HPDE6-E6E7 (cell line): ENCODE measurements around the gene ANKRD33B.
"Not testable (repeated sequence)": the region's sequence is repeated elsewhere in the genome, so short reads cannot be mapped to it uniquely, and the experiment has no call there.

Experiments used
- DNase-seq: peaks from one replicate; pipeline ENCODE4 v3.0.0; 2011; ENCODE audit warnings: missing footprints; ENCODE audit errors: extremely low spot score

Gene ANKRD33B

GRCh38 chr5:10563945-10564837, at the start of gene ANKRD33B:
Gene ANKRD33B (plus strand): TSS chr5:10564070. CDS start chr5:10564468, 398 bp downstream.
- peak; percentile 32 for DNase-seq

GRCh38 chr5:10514572-10514971, 49.3 kb upstream of the ANKRD33B start:
- not testable (repeated sequence) for DNase-seq

DNA sequence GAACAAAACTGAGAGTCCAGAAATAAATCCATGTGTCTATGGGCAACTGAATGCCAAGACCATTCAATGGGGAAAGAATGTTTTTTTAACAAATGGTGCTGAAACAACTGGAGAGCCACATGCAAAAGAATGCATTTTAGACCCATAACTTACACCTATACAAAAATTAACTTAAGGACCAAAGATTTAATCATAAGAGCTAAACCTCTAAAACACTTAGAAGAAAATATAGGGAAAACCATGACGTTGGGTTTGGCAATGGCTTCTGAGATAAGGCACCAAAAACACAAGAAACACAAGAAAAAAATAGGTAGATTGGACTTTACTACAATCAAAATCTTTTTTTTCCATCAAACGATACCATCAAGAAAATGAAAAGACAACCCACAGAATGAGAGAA, 48.4 kb upstream of the ANKRD33B start:
- DNase-seq = no peak

- no peak for DNase-seq
Measured at GRCh38 chr5:10518347-10518746, 45.5 kb upstream of the ANKRD33B start.

DNA sequence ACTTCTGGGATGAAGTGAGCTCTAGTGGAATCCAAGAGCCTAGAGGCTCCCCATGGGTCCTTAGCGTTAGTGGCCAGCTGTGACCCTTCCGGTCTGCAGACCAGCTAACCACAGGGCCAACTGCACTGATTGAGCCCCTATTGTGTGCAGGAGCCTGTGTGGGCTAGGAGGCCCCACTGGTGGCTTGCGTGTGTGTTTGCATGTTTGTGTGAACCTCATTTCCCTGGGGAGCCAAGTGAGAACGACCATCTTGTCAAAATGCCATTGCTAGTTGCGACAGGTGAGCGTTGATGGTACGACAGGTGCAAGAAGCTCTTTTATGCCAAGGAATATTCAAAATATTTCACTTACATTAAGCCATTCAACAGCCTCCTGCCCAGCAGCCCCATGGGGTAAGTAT, 44.1 kb upstream of the ANKRD33B start:
- DNase-seq = no peak

- DNase-seq = no peak
Measured at GRCh38 chr5:10520706-10521105, 43.2 kb upstream of the ANKRD33B start.

DNA sequence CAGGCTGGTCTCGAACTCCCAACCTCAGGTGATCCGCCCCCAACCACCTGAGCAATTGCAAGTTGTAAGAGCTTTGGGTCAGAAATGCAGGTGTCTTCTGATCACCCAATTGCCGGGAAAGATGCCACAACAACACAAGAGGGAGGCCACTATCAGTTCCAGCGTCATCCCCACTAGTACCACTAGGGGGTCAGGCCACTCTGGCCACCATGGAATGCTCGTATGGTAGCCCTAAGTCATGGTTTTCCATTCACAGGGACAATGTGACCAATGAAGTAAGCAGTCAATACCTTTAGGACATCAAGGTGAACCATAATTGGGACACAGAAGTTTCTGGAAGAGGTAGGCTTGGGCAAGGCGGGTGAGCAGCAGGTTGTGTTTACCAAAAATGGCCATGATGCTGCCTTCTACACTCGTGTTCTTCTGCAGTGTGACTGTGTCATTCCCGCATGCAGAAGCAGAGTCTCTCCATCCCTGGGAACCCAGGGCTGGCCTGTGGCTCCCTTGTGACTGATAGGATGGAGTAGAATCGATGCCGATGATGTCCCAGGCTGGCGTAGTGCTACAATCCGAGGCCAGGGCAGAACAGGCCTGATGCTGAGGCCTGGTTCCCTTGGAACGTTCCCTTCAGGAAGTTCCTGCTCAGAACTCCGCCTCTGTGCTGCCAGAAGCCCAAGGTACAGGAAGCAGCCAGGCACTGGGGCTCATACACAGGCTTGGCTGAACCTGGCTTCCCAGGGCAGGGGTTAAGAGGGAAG, 42.2 kb upstream of the ANKRD33B start:
- no peak for DNase-seq

- no peak for DNase-seq
Measured at GRCh38 chr5:10522224-10522611, 41.7 kb upstream of the ANKRD33B start.

DNA sequence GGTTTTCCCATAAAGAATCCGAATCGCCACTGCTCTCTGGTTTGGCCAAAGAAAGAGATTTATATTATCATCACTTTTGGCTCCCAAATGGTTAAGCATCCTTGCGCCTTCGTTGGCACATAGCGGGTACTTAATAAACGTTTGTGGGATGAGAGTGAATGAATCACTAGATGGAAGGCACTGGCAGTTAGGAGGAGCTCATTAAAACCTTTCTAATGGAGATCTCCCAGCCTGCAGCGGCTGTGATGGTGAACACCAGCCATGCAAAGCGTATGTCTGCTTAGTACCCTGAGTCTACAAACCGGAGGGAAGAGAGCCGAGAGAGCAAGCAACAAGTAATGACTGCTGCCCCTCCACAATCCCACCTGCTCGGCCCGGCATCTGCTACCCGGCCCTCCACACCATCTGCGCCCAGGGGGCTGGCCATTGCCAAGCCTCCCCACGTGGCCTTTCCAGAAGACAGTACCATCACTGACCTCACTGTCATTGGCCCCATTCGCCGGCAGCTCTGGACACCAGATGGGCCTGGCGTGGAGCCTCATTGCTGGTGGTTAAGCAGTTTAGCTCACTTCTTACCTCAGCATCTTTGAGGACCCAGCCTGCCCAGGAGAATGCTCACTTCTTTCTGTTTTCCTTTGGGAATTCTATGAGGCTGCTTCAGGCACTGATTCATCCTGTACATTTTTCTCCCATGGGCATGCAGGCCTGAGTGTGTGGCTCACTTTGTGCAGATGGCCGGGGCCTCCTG, 39.3 kb upstream of the ANKRD33B start:
- no peak for DNase-seq

- DNase-seq = no peak
Measured at GRCh38 chr5:10525124-10525495, 38.8 kb upstream of the ANKRD33B start.

DNA sequence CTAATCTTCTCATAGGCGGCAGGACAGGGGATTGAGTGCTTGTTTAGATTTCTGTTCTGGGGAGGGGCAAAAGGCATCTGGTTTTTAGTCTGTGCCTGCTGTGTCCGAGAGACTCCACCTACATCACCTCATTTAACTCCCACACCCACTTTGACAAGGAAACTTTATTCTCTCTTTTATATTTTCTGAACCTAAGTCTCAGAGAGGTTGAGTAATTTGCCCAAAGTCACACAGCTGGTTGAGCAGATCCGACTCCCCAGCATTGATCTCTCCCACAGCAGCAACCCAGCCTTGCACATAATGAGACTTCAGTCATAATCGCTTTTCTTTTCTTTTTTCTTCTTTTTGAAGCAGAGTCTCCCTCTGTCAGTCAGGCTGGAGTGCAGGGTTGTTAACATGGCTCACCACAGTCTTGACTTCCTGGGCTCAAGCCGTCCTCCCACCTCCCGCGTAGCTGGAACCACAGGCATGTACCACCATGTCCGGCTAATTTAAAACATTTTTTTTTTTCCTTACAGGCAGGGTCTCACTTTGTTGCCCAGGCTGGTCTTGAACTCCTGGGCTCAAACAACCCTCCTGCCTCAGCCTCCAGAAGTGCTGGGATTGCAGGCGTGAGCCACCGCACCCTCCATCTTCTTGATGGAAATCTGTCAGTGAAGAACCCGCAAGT, 36.5 kb upstream of the ANKRD33B start:
- DNase-seq = no peak

DNA sequence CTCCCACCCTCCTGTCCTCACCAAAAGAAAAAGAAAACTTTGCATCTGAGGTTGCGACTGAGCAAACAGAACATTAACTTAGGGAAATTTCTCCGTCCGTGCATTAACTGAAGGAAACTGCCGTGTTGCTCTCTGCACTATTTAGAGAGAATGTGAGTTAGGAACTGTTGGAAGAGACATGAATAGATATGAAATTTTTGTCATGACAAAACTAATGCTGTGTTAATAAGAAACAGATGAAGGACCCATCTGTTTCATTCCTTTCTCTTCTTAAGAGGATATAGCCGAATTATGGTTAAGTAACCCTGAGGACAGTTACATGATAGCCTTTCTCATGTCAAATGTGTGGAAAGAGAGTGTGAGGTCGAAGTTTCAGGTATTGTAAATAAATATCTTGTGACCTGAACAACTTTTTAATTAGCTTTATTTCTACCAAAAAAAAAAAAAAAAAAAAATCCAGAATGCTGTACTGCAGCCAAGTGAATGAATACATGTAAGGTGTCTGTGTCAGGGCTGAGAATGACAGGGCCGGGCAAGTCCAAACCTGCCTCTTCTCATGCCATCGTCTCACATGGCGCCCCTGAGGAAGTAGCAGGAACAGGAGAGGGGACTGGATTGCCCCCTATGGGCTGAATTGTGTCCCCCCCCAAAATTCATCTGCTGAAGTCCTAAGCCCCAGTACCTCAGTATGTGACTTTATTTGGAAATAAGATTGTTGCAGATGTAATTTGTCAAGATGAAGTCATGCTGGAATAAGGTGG, 35.6 kb upstream of the ANKRD33B start:
- peak; percentile 90 for DNase-seq

- DNase-seq = no peak
Measured at GRCh38 chr5:10528827-10529226, 35.0 kb upstream of the ANKRD33B start.

DNA sequence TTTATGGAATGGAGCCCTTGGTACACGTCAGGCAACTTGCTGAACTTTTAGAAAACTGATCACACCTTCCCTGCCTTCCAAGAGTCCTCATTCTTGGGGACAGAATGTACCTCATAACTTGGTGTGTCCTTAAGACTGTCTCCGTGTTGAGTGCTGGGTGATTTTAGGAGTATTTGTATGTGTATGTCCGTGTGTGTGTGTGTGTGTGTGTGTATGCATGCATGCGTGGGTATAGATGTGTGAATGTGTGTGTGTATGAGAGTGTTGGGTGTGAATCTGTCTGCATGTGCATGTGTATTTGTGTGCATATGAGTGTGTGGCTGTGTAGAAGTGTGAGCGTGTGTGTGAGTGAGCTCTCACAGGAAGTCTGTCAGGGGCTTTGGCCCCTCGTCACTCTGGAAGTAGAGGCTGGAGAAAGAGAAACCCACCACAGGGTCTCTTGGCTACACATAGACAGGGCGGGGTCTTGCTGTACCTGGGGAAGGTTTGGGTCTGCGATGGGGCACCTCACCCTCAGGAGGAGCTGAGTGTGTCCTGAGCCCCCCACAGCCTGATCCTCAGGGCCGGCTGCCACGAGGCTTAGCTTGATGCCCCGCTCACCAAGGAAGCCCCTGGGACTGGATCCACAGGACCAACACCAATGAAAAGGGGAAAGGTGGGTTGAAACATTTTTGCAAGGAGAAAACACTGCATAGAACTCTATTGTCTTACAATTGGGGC, 33.1 kb upstream of the ANKRD33B start:
- no peak for DNase-seq

DNA sequence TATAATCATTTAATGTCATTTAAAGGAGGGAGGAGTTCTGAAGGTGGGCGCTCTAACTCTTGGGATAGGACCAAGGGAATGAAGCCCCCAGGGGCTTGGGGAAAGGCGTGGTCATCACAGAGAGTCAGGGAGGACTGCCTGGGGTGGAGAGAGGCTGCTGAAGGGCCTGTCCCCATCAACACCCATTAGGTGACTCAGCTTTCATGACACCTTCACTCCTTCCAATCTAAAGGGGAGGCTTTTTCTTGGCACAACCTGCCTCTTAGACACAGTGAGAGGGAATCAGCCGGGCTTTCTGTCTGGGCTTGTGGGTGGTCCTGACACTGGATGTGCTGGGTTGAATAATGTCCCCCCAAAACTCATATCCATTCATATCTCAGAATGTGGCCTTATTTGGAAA, 31.4 kb upstream of the ANKRD33B start:
- no peak for DNase-seq

GRCh38 chr5:10533226-10533625, 30.6 kb upstream of the ANKRD33B start:
- DNase-seq = no peak

DNA sequence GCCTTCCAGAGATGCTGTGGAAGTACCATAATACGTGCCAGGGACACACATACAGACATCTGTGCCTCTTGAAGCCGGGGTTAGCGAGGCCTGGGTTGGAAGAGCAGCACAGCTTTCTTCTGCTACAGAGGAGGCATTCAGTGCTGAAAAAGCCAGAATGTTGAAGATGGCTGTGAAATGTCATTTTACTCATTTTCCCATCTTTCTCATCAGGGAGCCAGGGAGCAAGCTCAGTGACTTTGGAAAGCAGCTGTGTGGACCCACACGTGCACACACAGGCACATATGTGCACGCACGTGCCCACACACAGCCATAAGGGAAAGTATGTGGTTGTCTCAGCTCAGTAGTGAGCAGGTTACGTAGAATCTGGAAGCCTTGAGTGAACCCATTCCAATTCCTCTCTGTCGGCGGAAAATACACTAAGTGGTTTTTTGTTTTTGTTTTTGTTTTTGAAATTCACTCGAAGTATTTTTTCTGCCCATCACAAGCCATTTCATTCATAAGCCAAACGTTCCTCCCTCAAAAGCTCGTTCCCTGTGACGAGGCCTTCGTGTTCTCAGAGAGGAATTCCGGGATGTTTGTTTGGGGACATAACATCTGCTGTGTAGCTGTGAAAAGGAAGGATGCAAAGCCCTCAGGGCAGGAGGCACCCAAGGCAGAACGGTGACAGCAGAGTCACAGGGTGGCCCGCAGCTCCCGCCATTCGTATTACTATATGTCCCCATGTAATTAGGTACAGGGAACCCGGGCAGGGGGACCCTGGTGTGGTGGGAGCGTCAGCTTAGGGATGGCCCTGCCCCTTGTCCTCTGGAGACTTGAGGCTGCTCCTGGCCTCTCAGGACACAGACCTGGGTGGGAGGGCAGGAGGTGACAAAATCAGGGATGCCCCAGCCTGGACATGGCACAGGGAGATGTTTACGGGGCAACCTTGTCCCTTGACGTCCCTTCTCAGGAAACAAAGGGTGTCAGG, 29.0 kb upstream of the ANKRD33B start:
- DNase-seq = no peak

DNA sequence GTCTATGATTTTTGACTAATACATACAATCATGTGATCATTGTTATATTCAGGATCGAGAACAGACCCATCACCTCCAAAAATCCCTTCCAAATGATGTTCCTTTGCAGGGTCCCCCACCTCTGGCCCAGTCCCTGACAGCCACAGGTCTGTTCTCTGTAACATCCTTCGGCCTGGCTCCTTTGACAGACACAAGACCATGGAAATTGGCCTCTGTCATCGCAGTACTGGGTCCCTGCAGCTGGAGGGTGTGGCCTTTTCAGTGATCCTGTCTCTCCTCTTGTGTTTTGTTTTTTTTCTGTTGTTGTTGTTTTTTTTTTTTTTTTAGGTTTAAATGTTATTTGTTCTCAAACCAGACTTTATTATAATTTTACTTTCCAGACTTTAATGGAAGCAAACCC, 27.4 kb upstream of the ANKRD33B start:
- DNase-seq = no peak

- no peak for DNase-seq
Measured at GRCh38 chr5:10536931-10537579, 26.8 kb upstream of the ANKRD33B start.
